ENCODE data around the gene SPRY2.
A peak's percentile ranks its signal among the peaks of the same experiment; 100 is the strongest.

The SPRY2 gene

GRCh38 chr13:80371840-80372509, 31.0 kb upstream of the SPRY2 start:
- Histone ChIP-seq H3K27ac (ENCODE audit: low read depth, low read length) (no peak overlapping the region), H3F3A (ENCODE audit: control insufficient read depth, insufficient read depth) (no peaks in the 10 kb centered on the region), H4K20me1 (ENCODE audit: control insufficient read depth, insufficient read depth, low read depth, low read length) (no peaks in the 10 kb centered on the region), H3K9me2 (replicated peaks; ENCODE audit: control insufficient read depth, low read length) (no peaks in the 10 kb centered on the region), H3K9me3 (ENCODE audit: control insufficient read depth, insufficient read depth, low read length) (no peaks in the 10 kb centered on the region), H3K79me2 (ENCODE audit: control insufficient read depth, low read length) (no peaks in the 10 kb centered on the region), H3K4me2 (ENCODE audit: low read length) (no peak overlapping the region), H3K4me1 (ENCODE audit: control insufficient read depth, low read length) (no peaks in the 10 kb centered on the region), H3K36me3 (ENCODE audit: control insufficient read depth, low read length) (no peaks in the 10 kb centered on the region), H3K27me3 (ENCODE audit: control insufficient read depth, low read length) (no peaks in the 10 kb centered on the region), H3K4me3 (ENCODE audit: low read length) (no peak overlapping the region)
- no peak for TF ChIP-seq EZH2phosphoT487 (IDR thresholded peaks at IDR 0.05; ENCODE audit: borderline replicate concordance, low read length)
- TF ChIP-seq CTCF (IDR thresholded peaks at IDR 0.05; ENCODE audit: low read depth, low read length, poor library complexity, severe bottlenecking), result no peak

GRCh38 chr13:80367473-80367872, 26.5 kb upstream of the SPRY2 start:
- Histone ChIP-seq H3K79me2 (ENCODE audit: control insufficient read depth, low read length) (no peaks in the 10 kb centered on the region), H3F3A (ENCODE audit: control insufficient read depth, insufficient read depth) (no peaks in the 10 kb centered on the region), H3K4me1 (ENCODE audit: control insufficient read depth, low read length) (no peaks in the 10 kb centered on the region), H3K4me3 (ENCODE audit: low read length) (no peak overlapping the region), H4K20me1 (ENCODE audit: control insufficient read depth, insufficient read depth, low read depth, low read length) (no peaks in the 10 kb centered on the region), H3K9me2 (replicated peaks; ENCODE audit: control insufficient read depth, low read length) (no peaks in the 10 kb centered on the region), H3K9me3 (ENCODE audit: control insufficient read depth, insufficient read depth, low read length) (no peaks in the 10 kb centered on the region), H3K27me3 (ENCODE audit: control insufficient read depth, low read length) (no peaks in the 10 kb centered on the region; the same call in 1 of the 2 replicates), H3K27ac (ENCODE audit: low read depth, low read length) (no peak overlapping the region), H3K4me2 (ENCODE audit: low read length) (no peak overlapping the region), H3K36me3 (ENCODE audit: control insufficient read depth, low read length) (no peaks in the 10 kb centered on the region)
- TF ChIP-seq CTCF (IDR thresholded peaks at IDR 0.05; ENCODE audit: low read depth, low read length, poor library complexity, severe bottlenecking) (no peak), EZH2phosphoT487 (IDR thresholded peaks at IDR 0.05; ENCODE audit: borderline replicate concordance, low read length) (no peak)

GRCh38 chr13:80363890-80364503, 23.1 kb upstream of the SPRY2 start:
- no peaks in the 10 kb centered on the region for H3K9me2 ChIP-seq (replicated peaks; ENCODE audit: control insufficient read depth, low read length)
- H3K4me2 ChIP-seq (ENCODE audit: low read length), result no peak overlapping the region

More at GRCh38 chr13:80363890-80364503, 23.1 kb upstream of the SPRY2 start:
- Histone ChIP-seq H3F3A (ENCODE audit: control insufficient read depth, insufficient read depth) (no peaks in the 10 kb centered on the region), H3K4me3 (ENCODE audit: low read length) (no peak overlapping the region), H3K36me3 (ENCODE audit: control insufficient read depth, low read length) (no peaks in the 10 kb centered on the region), H3K27ac (ENCODE audit: low read depth, low read length) (no peak overlapping the region), H4K20me1 (ENCODE audit: control insufficient read depth, insufficient read depth, low read depth, low read length) (no peaks in the 10 kb centered on the region), H3K4me1 (ENCODE audit: control insufficient read depth, low read length) (no peaks in the 10 kb centered on the region), H3K79me2 (ENCODE audit: control insufficient read depth, low read length) (no peaks in the 10 kb centered on the region), H3K9me3 (ENCODE audit: control insufficient read depth, insufficient read depth, low read length) (no peaks in the 10 kb centered on the region), H3K27me3 (ENCODE audit: control insufficient read depth, low read length) (no peaks in the 10 kb centered on the region; the same call in 1 of the 2 replicates)
- TF ChIP-seq CTCF (IDR thresholded peaks at IDR 0.05; ENCODE audit: low read depth, low read length, poor library complexity, severe bottlenecking) (peak; percentile 57), EZH2phosphoT487 (IDR thresholded peaks at IDR 0.05; ENCODE audit: borderline replicate concordance, low read length) (no peak)
